Cardiac muscle cell (in vitro differentiated cells and primary cell): ENCODE data around the gene OTUD6A. TPM values are rescaled to one million over a fixed set of nuclear protein-coding genes. Genes with fewer than 3 reads are reported as not detected.
A peak's percentile ranks its signal among the peaks of the same experiment; 100 is the strongest.

ENCODE experiments used
- DNase-seq, 2 donors: peaks; one replicate each; pipeline versions ENCODE4 v3.0.0 to v3.0.0-alpha.2; 2010 to 2017; ENCODE audit warnings: low read depth in 1 of 2, low spot score in 1 of 2
- H3K27ac ChIP-seq: fragments of 200-600 bp; sonication (generic); 2 replicates; pipeline ENCODE4 v1.5.1; 2016
- H3K27me3 ChIP-seq: fragments of 200-600 bp; sonication (generic); 2 replicates; pipeline ENCODE4 v1.6.0; 2016; ENCODE audit warnings: control low read depth
- H3K36me3 ChIP-seq: fragments of 200-600 bp; sonication (generic); 2 replicates; pipeline ENCODE4 v1.5.1; 2016; ENCODE audit warnings: control low read depth
- H3K4me1 ChIP-seq: fragments of 200-600 bp; sonication (generic); 2 replicates; pipeline ENCODE4 v1.8.1; 2017; ENCODE audit warnings: low read depth, mild to moderate bottlenecking, mixed run types
- H3K4me3 ChIP-seq: fragments of 200-600 bp; sonication (generic); 2 replicates; pipeline ENCODE4 v1.5.1; 2016; ENCODE audit warnings: mild to moderate bottlenecking
- H3K9me3 ChIP-seq: fragments of 200-600 bp; sonication (generic); 2 replicates; pipeline ENCODE4 v1.5.1; 2017; ENCODE audit warnings: low read depth, mild to moderate bottlenecking, control low read depth
- CTCF ChIP-seq: IDR thresholded peaks from 2 replicates; pipeline ENCODE4 v1.5.1; 2012; ENCODE audit warnings: low read depth, mild to moderate bottlenecking, low read length
- polyA plus RNA-seq: library from polyadenylated mRNA; unstranded; fragments of >200 nt; fragmentation: Nextera tagmentation; extraction: Ambion mirVana; gene quantifications from 2 replicates; pipeline ENCODE4 v1.2.1, GENCODE V29; 2016
- total RNA-seq: library from RNA; depleted of rRNA; stranded (reverse); fragments of >200 nt; gene quantifications from 2 replicates; pipeline ENCODE4 v1.2.3, GENCODE V29; 2016

OTUD6A gene
- total and polyA plus RNA-seq, 2 experiments from 2014 or later: not detected

- H3K27ac ChIP-seq: no peak overlapping the region
- no peaks in the 10 kb centered on the region for H3K9me3 ChIP-seq
- no peaks in the 10 kb centered on the region for H3K4me1 ChIP-seq
- peak in 1 of 2 donors; percentile 78 for DNase-seq
- H3K27me3 ChIP-seq: no peaks in the 10 kb centered on the region
- TF ChIP-seq CTCF: no peak
- H3K36me3 ChIP-seq: no peaks in the 10 kb centered on the region
- no peak overlapping the region for H3K4me3 ChIP-seq
These were observed 36.8 kb upstream of the OTUD6A start for GRCh38 chrX:70025464-70025863.

- Histone ChIP-seq H3K27ac (no peak overlapping the region), H3K4me1 (no peaks in the 10 kb centered on the region), H3K27me3 (no peaks in the 10 kb centered on the region), H3K4me3 (no peak overlapping the region), H3K9me3 (no peaks in the 10 kb centered on the region), H3K36me3 (no peaks in the 10 kb centered on the region)
- no peak for TF ChIP-seq CTCF
- peak in 1 of 2 donors; percentile 60 for DNase-seq
These were observed 36.0 kb upstream of the OTUD6A start for GRCh38 chrX:70026112-70026850.

GRCh38 chrX:70026851-70027200 lies 35.4 kb upstream of the OTUD6A start:
- TF ChIP-seq CTCF: no peak
- Histone ChIP-seq H3K36me3 (no peaks in the 10 kb centered on the region), H3K27ac (no peak overlapping the region), H3K9me3 (no peaks in the 10 kb centered on the region), H3K4me1 (no peaks in the 10 kb centered on the region), H3K27me3 (no peaks in the 10 kb centered on the region), H3K4me3 (no peak overlapping the region)
- DNase-seq: peak in 1 of 2 donors; percentile 62

GRCh38 chrX:70029863-70030262 lies 32.4 kb upstream of the OTUD6A start:
- H3K27ac ChIP-seq: no peak overlapping the region
- H3K27me3 ChIP-seq: no peaks in the 10 kb centered on the region
- H3K36me3 ChIP-seq: no peaks in the 10 kb centered on the region
- DNase-seq: no peak
- H3K9me3 ChIP-seq: no peaks in the 10 kb centered on the region
- TF ChIP-seq CTCF: no peak
- no peaks in the 10 kb centered on the region for H3K4me1 ChIP-seq
- H3K4me3 ChIP-seq: no peak overlapping the region

- no peaks in the 10 kb centered on the region for H3K9me3 ChIP-seq
- peak; percentile 71 for TF ChIP-seq CTCF
- no peak overlapping the region for H3K27ac ChIP-seq
- H3K4me3 ChIP-seq: no peak overlapping the region
- peak; percentile 62 to 78 for DNase-seq
- H3K27me3 ChIP-seq: no peaks in the 10 kb centered on the region
- no peaks in the 10 kb centered on the region for H3K4me1 ChIP-seq
- H3K36me3 ChIP-seq: no peaks in the 10 kb centered on the region
These were observed 31.9 kb upstream of the OTUD6A start for GRCh38 chrX:70030301-70030767.
